ENCODE results near the gene NAT14. TPM values are rescaled to one million over a fixed set of nuclear protein-coding genes. Genes with fewer than 3 reads are reported as not detected.
"Not testable (repeated sequence)": the region's sequence is repeated elsewhere in the genome, so short reads cannot be mapped to it uniquely, and the experiment has no call there.

Gene NAT14
- polyA plus RNA-seq, 1 donor (not counting 4 experiments of a cell fraction or from before 2014, with no cell fraction given): 11.0 TPM

DNA sequence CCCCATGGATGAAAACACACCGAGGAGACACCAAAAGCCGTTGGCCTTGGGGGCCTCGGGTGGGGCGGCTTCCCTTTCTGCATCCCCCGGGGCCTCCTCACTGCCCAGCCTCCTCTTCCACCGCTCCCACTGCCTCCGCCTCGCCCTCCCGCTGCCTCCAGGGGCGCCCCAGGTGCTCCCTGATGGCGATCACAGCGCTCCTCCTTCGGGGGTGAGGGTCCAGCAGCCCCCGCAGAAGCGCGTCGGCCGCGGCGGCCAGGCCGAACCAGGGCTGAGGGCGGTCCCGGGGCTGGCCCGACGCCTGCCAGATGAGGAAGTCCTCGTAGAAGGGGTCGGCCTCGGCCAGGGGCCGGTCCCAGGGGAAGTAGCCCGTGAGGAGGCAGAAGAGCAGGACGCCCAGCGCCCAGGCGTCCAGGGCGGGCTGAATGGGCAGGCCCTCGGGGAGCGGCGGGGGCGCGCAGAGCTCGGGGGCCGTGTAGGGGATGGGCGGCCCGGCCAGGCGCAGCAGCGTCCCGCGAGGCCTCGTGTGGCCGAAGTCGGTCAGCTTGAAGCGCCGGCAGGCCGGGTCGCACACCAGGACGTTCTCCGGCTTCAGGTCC is 44.7 kb downstream of the NAT14 start:
- H3K9me3 ChIP-seq (ENCODE audit: control insufficient read depth, low read depth, low read length): peaks cover 6% of the 10 kb centered on the region
- DNase-seq (ENCODE audit: low read depth, low spot score) (no peak), FAIRE-seq (no peak)
- no peak overlapping the region for H3K9ac ChIP-seq (ENCODE audit: control insufficient read depth, extremely low read depth, insufficient read depth, low read length)
- H3K79me2 ChIP-seq (ENCODE audit: control insufficient read depth, insufficient read depth, low read length): no peaks in the 10 kb centered on the region
- no peaks in the 10 kb centered on the region for H4K20me1 ChIP-seq (ENCODE audit: control insufficient read depth, extremely low read depth, insufficient read depth, low read length)
- H3K4me2 ChIP-seq (ENCODE audit: control insufficient read depth, extremely low read depth, insufficient read depth, low read depth, low read length): no peak overlapping the region
- H3K4me1 ChIP-seq (ENCODE audit: control insufficient read depth, extremely low read depth, insufficient read depth, low read length): no peaks in the 10 kb centered on the region
- no peak overlapping the region for H3K27ac ChIP-seq (ENCODE audit: control insufficient read depth, insufficient read depth, low read length)
- no peaks in the 10 kb centered on the region for H3K9me1 ChIP-seq (ENCODE audit: control insufficient read depth, extremely low read depth, insufficient read depth, low read length)
- H2AFZ ChIP-seq (ENCODE audit: control insufficient read depth, low read length): no peak overlapping the region
- no peaks in the 10 kb centered on the region for H3K36me3 ChIP-seq (ENCODE audit: control insufficient read depth in 2 of 2, extremely low read depth in 1 of 2, insufficient read depth in 2 of 2, low read length in 2 of 2)
- no peaks in the 10 kb centered on the region for H3K27me3 ChIP-seq (ENCODE audit: control insufficient read depth, extremely low read depth, insufficient read depth, low read length)
- no peak for TF ChIP-seq CTCF (optimal IDR thresholded peaks at IDR 0.05 in 1 of 3, IDR thresholded peaks at IDR 0.05 in 1 of 3, conservative IDR thresholded peaks at IDR 0.05 in 1 of 3; ENCODE audit: extremely low read depth in 1 of 3, insufficient read depth in 2 of 3, low read length in 3 of 3)
- TF ChIP-seq EZH2 (IDR thresholded peaks at IDR 0.05; ENCODE audit: low read length): no peak
- H3K4me3 ChIP-seq (ENCODE audit: control insufficient read depth in 2 of 3, extremely low read depth in 1 of 3, insufficient read depth in 2 of 3, low read depth in 1 of 3, low read length in 3 of 3): no peak overlapping the region
- dilution Hi-C loops (cut with MboI; ENCODE audit: extremely low pct_ligation_motif_present, low sequenced_read_pairs): no loop called here

DNA sequence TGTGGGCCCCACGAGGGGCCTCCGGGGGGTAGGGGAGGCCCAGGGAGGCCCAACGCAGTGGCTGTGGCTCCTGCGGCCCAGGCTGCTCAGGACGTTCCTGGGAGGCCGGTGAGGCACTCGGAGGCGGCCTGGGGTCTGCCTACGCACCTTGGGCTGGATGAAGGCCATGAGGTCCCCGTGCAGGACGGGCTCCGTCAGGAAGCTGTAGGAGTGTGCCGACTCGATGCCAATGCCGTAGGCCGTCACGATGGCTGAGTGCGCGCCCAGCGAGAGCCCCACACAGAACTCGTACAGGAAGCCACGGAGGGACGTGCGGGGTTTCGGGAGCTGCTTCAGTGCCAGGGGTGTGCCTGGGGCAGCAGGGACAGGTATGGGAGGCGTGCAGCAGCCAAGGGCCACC is 46.0 kb downstream of the NAT14 start:
- H3K27ac ChIP-seq (ENCODE audit: control insufficient read depth, insufficient read depth, low read length): no peak overlapping the region
- H3K9ac ChIP-seq (ENCODE audit: control insufficient read depth, extremely low read depth, insufficient read depth, low read length): no peak overlapping the region
- no peaks in the 10 kb centered on the region for H3K27me3 ChIP-seq (ENCODE audit: control insufficient read depth, extremely low read depth, insufficient read depth, low read length)
- no peak overlapping the region for H3K4me3 ChIP-seq (ENCODE audit: control insufficient read depth in 2 of 3, extremely low read depth in 1 of 3, insufficient read depth in 2 of 3, low read depth in 1 of 3, low read length in 3 of 3)
- DNase-seq (ENCODE audit: low read depth, low spot score): no peak
- H3K9me3 ChIP-seq (ENCODE audit: control insufficient read depth, low read depth, low read length): peaks cover 6% of the 10 kb centered on the region
- dilution Hi-C loops (cut with MboI; ENCODE audit: extremely low pct_ligation_motif_present, low sequenced_read_pairs): no loop called here
- no peak for FAIRE-seq
- H3K9me1 ChIP-seq (ENCODE audit: control insufficient read depth, extremely low read depth, insufficient read depth, low read length): no peaks in the 10 kb centered on the region
- no peaks in the 10 kb centered on the region for H3K79me2 ChIP-seq (ENCODE audit: control insufficient read depth, insufficient read depth, low read length)
- no peak overlapping the region for H2AFZ ChIP-seq (ENCODE audit: control insufficient read depth, low read length)
- no peak overlapping the region for H3K4me2 ChIP-seq (ENCODE audit: control insufficient read depth, extremely low read depth, insufficient read depth, low read depth, low read length)
- no peak for TF ChIP-seq EZH2 (IDR thresholded peaks at IDR 0.05; ENCODE audit: low read length)
- TF ChIP-seq CTCF (optimal IDR thresholded peaks at IDR 0.05 in 1 of 3, IDR thresholded peaks at IDR 0.05 in 1 of 3, conservative IDR thresholded peaks at IDR 0.05 in 1 of 3; ENCODE audit: extremely low read depth in 1 of 3, insufficient read depth in 2 of 3, low read length in 3 of 3): no peak
- no peaks in the 10 kb centered on the region for H3K36me3 ChIP-seq (ENCODE audit: control insufficient read depth in 2 of 2, extremely low read depth in 1 of 2, insufficient read depth in 2 of 2, low read length in 2 of 2)
- no peaks in the 10 kb centered on the region for H3K4me1 ChIP-seq (ENCODE audit: control insufficient read depth, extremely low read depth, insufficient read depth, low read length)
- H4K20me1 ChIP-seq (ENCODE audit: control insufficient read depth, extremely low read depth, insufficient read depth, low read length): no peaks in the 10 kb centered on the region

GRCh38 chr19:55534280-55534679 is 49.3 kb downstream of the NAT14 start:
- H3K27ac ChIP-seq (ENCODE audit: control insufficient read depth, insufficient read depth, low read length); dilution Hi-C loops (cut with MboI; ENCODE audit: extremely low pct_ligation_motif_present, low sequenced_read_pairs); H3K9me3 ChIP-seq (ENCODE audit: control insufficient read depth, low read depth, low read length); H3K9me1 ChIP-seq (ENCODE audit: control insufficient read depth, extremely low read depth, insufficient read depth, low read length); H3K36me3 ChIP-seq (ENCODE audit: control insufficient read depth in 2 of 2, extremely low read depth in 1 of 2, insufficient read depth in 2 of 2, low read length in 2 of 2); H3K4me1 ChIP-seq (ENCODE audit: control insufficient read depth, extremely low read depth, insufficient read depth, low read length); H3K9ac ChIP-seq (ENCODE audit: control insufficient read depth, extremely low read depth, insufficient read depth, low read length); H2AFZ ChIP-seq (ENCODE audit: control insufficient read depth, low read length); DNase-seq (ENCODE audit: low read depth, low spot score); H4K20me1 ChIP-seq (ENCODE audit: control insufficient read depth, extremely low read depth, insufficient read depth, low read length); H3K27me3 ChIP-seq (ENCODE audit: control insufficient read depth, extremely low read depth, insufficient read depth, low read length); H3K4me2 ChIP-seq (ENCODE audit: control insufficient read depth, extremely low read depth, insufficient read depth, low read depth, low read length); FAIRE-seq; H3K79me2 ChIP-seq (ENCODE audit: control insufficient read depth, insufficient read depth, low read length); H3K4me3 ChIP-seq (ENCODE audit: control insufficient read depth in 2 of 3, extremely low read depth in 1 of 3, insufficient read depth in 2 of 3, low read depth in 1 of 3, low read length in 3 of 3): not testable (repeated sequence)

Data from keratinocyte (primary cell).